ENCODE measurements around the gene SH2D1B.

DNA sequence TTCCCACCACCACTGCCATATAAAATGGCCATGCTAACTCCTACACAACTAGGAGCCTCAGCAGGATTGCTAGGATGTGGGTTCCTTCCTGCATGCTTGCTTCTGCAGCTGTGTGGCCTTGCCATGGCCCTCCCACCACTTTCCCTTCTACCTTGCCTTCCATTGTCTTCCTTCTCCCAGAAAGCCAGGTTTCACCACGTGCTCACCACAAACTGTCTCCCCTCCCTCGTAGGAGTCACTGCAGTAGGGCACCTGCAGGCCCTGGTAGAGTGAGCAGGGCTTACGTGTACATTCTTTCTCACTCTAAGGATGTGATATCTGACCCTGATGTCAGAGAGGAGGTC, 26.7 kb downstream of the SH2D1B start:
- TF ChIP-seq EZH2phosphoT487 (IDR thresholded peaks at IDR 0.05; ENCODE audit: borderline replicate concordance, low read depth) (no peak), FOXJ3 (CRISPR knock-in tag; IDR thresholded peaks at IDR 0.05) (no peak)
- TF ChIP-seq, protein P1, sequence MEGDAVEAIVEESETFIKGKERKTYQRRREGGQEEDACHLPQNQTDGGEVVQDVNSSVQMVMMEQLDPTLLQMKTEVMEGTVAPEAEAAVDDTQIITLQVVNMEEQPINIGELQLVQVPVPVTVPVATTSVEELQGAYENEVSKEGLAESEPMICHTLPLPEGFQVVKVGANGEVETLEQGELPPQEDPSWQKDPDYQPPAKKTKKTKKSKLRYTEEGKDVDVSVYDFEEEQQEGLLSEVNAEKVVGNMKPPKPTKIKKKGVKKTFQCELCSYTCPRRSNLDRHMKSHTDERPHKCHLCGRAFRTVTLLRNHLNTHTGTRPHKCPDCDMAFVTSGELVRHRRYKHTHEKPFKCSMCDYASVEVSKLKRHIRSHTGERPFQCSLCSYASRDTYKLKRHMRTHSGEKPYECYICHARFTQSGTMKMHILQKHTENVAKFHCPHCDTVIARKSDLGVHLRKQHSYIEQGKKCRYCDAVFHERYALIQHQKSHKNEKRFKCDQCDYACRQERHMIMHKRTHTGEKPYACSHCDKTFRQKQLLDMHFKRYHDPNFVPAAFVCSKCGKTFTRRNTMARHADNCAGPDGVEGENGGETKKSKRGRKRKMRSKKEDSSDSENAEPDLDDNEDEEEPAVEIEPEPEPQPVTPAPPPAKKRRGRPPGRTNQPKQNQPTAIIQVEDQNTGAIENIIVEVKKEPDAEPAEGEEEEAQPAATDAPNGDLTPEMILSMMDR (IDR thresholded peaks at IDR 0.05): no peak

Data from SK-N-SH (cell line).